HepG2 (cell line): ENCODE results near the gene SORD. TPM values are rescaled to one million over a fixed set of nuclear protein-coding genes. Genes with fewer than 3 reads are reported as not detected.
A peak's percentile ranks its signal among the peaks of the same experiment; 100 is the strongest.

Experiments
- ATAC-seq: fragments of 200-7000 bp; cut with Tn5 transposase; 3 replicates; pipeline ENCODE4 v1.9.1; 2020; ENCODE audit warnings: mild to moderate bottlenecking, moderate library complexity
- BruUV-seq: library from RNA; stranded (reverse); fragments of 400-500 nt; replicated peaks from 2 replicates; lab custom pipeline; 2021; lab: Mats Ljungman, UMichigan
- CTCF ChIA-PET: fragments of 300-600 bp; formaldehyde crosslinking; extraction: SDS; loops from one replicate; lab custom pipeline; 2021; ENCODE audit warnings: low total read pairs, inconsistent platforms, low intra/inter-chr PET ratio; lab: Yijun Ruan, JAX
- POLR2A ChIA-PET: fragments of 350-600 bp; sonication (Branson Sonifier 250); formaldehyde crosslinking; loops from one replicate; lab custom pipeline; 2020; ENCODE audit warnings: antibody characterized with exemption, inconsistent platforms; lab: Yijun Ruan, JAX
- DNase-seq: peaks from one replicate; pipeline ENCODE4 v3.0.0-alpha.2; 2015; ENCODE audit warnings: low spot score
- FAIRE-seq: peaks from 3 replicates; lab custom pipeline; 2011; peaks lifted over from hg19 to GRCh38; lab: Jason Lieb, UNC
- H2AFZ ChIP-seq: one replicate; pipeline ENCODE4 v1.6.1; 2011; ENCODE audit warnings: low read length, inconsistent platforms
- H3K27ac ChIP-seq: fragments of 300-600 bp; 3 replicates; pipeline ENCODE4 v1.8.0; 2011; ENCODE audit warnings: mixed run types, mild to moderate bottlenecking, mixed read lengths, low read length, inconsistent platforms; ENCODE audit not compliant: insufficient read depth; ENCODE audit errors: extremely low read length
- H3K27me3 ChIP-seq, 2 experiments: fragments of 200-600 bp in 1 of 2; 2 replicates in 1 of 2; 3 replicates in 1 of 2; pipeline versions ENCODE4 v1.6.0 to v1.8.0; 2011; ENCODE audit warnings: low read length in 2 of 2, mild to moderate bottlenecking in 2 of 2, moderate library complexity in 2 of 2, inconsistent platforms in 1 of 2; ENCODE audit not compliant: insufficient read depth in 2 of 2, control insufficient read depth in 1 of 2
- H3K36me3 ChIP-seq, 2 experiments: fragments of 200-600 bp in 1 of 2; replicated peaks in 1 of 2; 2 replicates in 1 of 2; 3 replicates in 1 of 2; pipeline versions ENCODE4 v1.5.1 to v1.8.0; 2011; ENCODE audit warnings: low read length in 2 of 2, inconsistent platforms in 1 of 2; ENCODE audit not compliant: insufficient read depth in 2 of 2, control insufficient read depth in 1 of 2
- H3K4me1 ChIP-seq: 2 replicates; pipeline ENCODE4 v1.5.1; 2012; ENCODE audit warnings: low read length, inconsistent platforms; ENCODE audit not compliant: insufficient read depth
- H3K4me2 ChIP-seq: 2 replicates; pipeline ENCODE4 v1.6.0; 2011; ENCODE audit warnings: low read depth, low read length, inconsistent platforms
- H3K4me3 ChIP-seq, 3 experiments: fragments of 200-600 bp in 1 of 3; sonication (generic), shearing (Covaris generic) in 1 of 3; replicated peaks in 1 of 3; 2 replicates each; pipeline ENCODE4 v1.5.1; 2011 to 2016; ENCODE audit warnings: low read length in 3 of 3, inconsistent platforms in 2 of 3, low read depth in 2 of 3, mild to moderate bottlenecking in 2 of 3, control low read depth in 1 of 3, mixed read lengths in 1 of 3; ENCODE audit not compliant: insufficient read depth in 1 of 3
- H3K79me2 ChIP-seq: one replicate; pipeline ENCODE4 v1.6.1; 2011; ENCODE audit warnings: low read length, inconsistent platforms; ENCODE audit not compliant: insufficient read depth
- H3K9ac ChIP-seq: 2 replicates; pipeline ENCODE4 v1.6.0; 2011; ENCODE audit warnings: mild to moderate bottlenecking, low read depth, low read length, inconsistent platforms; ENCODE audit not compliant: insufficient read depth
- H3K9me3 ChIP-seq: 2 replicates; pipeline ENCODE4 v1.5.1; 2012; ENCODE audit warnings: mild to moderate bottlenecking, low read length
- H4K20me1 ChIP-seq: 2 replicates; pipeline ENCODE4 v1.6.0; 2011; ENCODE audit warnings: inconsistent platforms, mild to moderate bottlenecking, low read length, moderate library complexity; ENCODE audit not compliant: insufficient read depth
- CREB1 ChIP-seq, 2 experiments: fragments of 450-650 bp in 1 of 2; IDR thresholded peaks; 2 replicates each; pipeline ENCODE4 v1.6.1; 2016 to 2017; ENCODE audit warnings: control low read depth in 1 of 2, mild to moderate bottlenecking in 1 of 2, missing compliant biosample characterization in 1 of 2, missing genetic modification characterization in 1 of 2
- MBD4 ChIP-seq: IDR thresholded peaks from 2 replicates; pipeline ENCODE4 v1.6.1; 2012; ENCODE audit warnings: low read length, inconsistent platforms, borderline replicate concordance
- TAF1 ChIP-seq: sonication (generic); formaldehyde crosslinking; IDR thresholded peaks from 2 replicates; pipeline ENCODE4 v1.4.0; 2020; ENCODE audit warnings: missing genetic modification reagents
- ZNF260 ChIP-seq: sonication (generic); formaldehyde crosslinking; IDR thresholded peaks from 2 replicates; pipeline ENCODE4 v1.4.0; 2020; ENCODE audit warnings: missing genetic modification reagents, low read depth, mild to moderate bottlenecking, borderline replicate concordance
- ZNF572 ChIP-seq: sonication (generic); formaldehyde crosslinking; IDR thresholded peaks from 2 replicates; pipeline ENCODE4 v1.5.1; 2020; ENCODE audit warnings: mild to moderate bottlenecking, missing genetic modification reagents
- ZNF629 ChIP-seq: sonication (generic); formaldehyde crosslinking; conservative IDR thresholded peaks from 2 replicates; pipeline ENCODE4 v1.5.0; 2020; ENCODE audit warnings: missing genetic modification reagents
- ZSCAN22 ChIP-seq: sonication (generic); formaldehyde crosslinking; IDR thresholded peaks from 2 replicates; pipeline ENCODE4 v1.4.0; 2020; ENCODE audit warnings: mild to moderate bottlenecking, missing genetic modification reagents
- WGBS: methylation state at CpG from one replicate; pipeline ENCODE4 v1.1.6; 2017; ENCODE audit warnings: low lambda C conversion rate; 5-methylcytosine and 5-hydroxymethylcytosine counted together
- in situ Hi-C: cut with HindIII; loops from 2 replicates; pipeline ENCODE4 v1.10.0; 2017; ENCODE audit warnings: low pct_unique_long_range_greater_than_20kb; ENCODE audit not compliant: extremely low pct_ligation_motif_present
- intact Hi-C: fragments of 100-400 bp; cut with micrococcal nuclease; formaldehyde crosslinking; loops from one replicate; pipeline ENCODE4 v1.10.0; 2022; ENCODE audit not compliant: unreplicated experiment
- polyA plus RNA-seq, 8 experiments: library from polyadenylated mRNA; depleted of rRNA in 3 of 8; stranded (reverse) in 7 of 8; unstranded in 1 of 8; fragments of >200 nt; fragmentation: Illumina TruSeq in 4 of 8; extraction: Trizol in 4 of 8; gene quantifications; 2 replicates each; pipeline versions ENCODE4 v1.2.1 to v1.2.3, GENCODE V29; 2011 to 2016; ENCODE audit warnings: low read depth in 4 of 8, missing spikeins in 1 of 8, mixed read lengths in 1 of 8; ENCODE audit not compliant: insufficient read depth in 1 of 8
- total RNA-seq, 5 experiments: library from RNA; depleted of rRNA; stranded (reverse); fragments of >200 nt; fragmentation: Illumina TruSeq; extraction: Trizol; gene quantifications; 2 replicates each; pipeline ENCODE4 v1.2.3, GENCODE V29; 2016; ENCODE audit warnings: low read depth in 1 of 5
- TF ChIP-seq, protein P1 (sequence below): sonication (generic); formaldehyde crosslinking; conservative IDR thresholded peaks from 2 replicates; pipeline ENCODE4 v1.8.0; 2022; ENCODE audit warnings: missing genetic modification reagents

The SORD gene
- total and polyA plus RNA-seq, 2 of the 13 experiments (the other 11 are each of a cell fraction or from before 2014, with no cell fraction given), result 59.1 to 95.3 TPM

DNA sequence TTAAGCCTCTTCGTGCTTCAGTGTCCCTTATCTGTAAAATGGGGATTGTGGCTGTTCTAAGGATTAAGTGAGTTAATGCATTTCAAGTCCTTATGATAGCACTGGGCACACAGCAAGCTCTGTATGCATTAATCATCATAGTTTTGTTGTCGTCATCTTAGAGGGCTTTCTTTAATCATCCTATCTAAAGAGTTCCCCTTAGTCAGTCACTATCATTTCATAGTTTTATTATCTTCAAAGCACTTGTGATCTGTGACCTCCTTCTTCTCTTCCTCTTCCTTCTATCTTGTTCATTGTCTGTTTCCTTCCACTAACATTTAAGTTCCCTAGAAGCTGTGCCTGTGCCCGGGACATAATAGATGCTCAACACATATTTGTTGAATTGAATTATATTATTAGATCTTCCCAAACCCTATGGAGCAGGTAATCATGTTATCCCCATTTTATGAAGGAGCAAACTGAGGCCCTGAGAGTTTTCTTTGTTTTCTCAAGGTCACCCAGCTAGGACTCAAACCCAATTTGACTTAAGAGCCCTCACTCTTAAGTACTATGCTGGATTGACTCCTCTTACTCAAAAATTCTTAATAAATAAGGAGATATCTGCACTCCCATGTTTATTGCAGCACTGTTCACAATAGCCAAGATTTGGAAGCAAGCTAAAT lies 66.8 kb downstream of the SORD start:
- Histone ChIP-seq H3K4me1 (peaks cover 44% of the 10 kb centered on the region), H3K36me3 (no peaks in the 10 kb centered on the region), H3K9me3 (no peaks in the 10 kb centered on the region), H3K9ac (no peak overlapping the region), H3K79me2 (no peaks in the 10 kb centered on the region), H2AFZ (no peak overlapping the region), H3K27ac (no peak overlapping the region), H3K4me3 (no peak overlapping the region; a peak in 1 of 6 replicates), H3K4me2 (peak overlapping the region; percentile 41), H4K20me1 (no peaks in the 10 kb centered on the region), H3K27me3 (peaks cover under 1 to 16% of the 10 kb centered on the region in 2 experiments; a peak in 4 of 5 replicates)
- ATAC-seq (no peak), FAIRE-seq (no peak), DNase-seq (no peak)
- ChIA-PET CTCF (no interaction called here), POLR2A (no interaction called here)
- BruUV-seq, result no TSS peak
- in situ Hi-C loops, result no loop called here
- WGBS, result 27% methylated on average over 3 of the region's 3 CpGs
- TF ChIP-seq ZNF260 (CRISPR knock-in tag) (no peak), CREB1 (IDR thresholded peaks at IDR 0.05) (peak; percentile 20; the same call in 1 of the 2 replicates), CREB1 (CRISPR knock-in tag; IDR thresholded peaks at IDR 0.05) (no peak), ZNF572 (no peak), ZSCAN22 (CRISPR knock-in tag) (no peak), MBD4 (no peak), TAF1 (CRISPR knock-in tag) (no peak), ZNF629 (CRISPR knock-in tag) (peak; percentile 62)
- TF ChIP-seq, protein P1, sequence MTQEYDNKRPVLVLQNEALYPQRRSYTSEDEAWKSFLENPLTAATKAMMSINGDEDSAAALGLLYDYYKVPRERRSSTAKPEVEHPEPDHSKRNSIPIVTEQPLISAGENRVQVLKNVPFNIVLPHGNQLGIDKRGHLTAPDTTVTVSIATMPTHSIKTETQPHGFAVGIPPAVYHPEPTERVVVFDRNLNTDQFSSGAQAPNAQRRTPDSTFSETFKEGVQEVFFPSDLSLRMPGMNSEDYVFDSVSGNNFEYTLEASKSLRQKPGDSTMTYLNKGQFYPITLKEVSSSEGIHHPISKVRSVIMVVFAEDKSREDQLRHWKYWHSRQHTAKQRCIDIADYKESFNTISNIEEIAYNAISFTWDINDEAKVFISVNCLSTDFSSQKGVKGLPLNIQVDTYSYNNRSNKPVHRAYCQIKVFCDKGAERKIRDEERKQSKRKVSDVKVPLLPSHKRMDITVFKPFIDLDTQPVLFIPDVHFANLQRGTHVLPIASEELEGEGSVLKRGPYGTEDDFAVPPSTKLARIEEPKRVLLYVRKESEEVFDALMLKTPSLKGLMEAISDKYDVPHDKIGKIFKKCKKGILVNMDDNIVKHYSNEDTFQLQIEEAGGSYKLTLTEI (CRISPR knock-in tag), result no peak
- TF ChIP-seq, all 625 proteins: peak for 2
- intact Hi-C loops, result no loop called here
